ENCODE measurements around the gene CES4A. TPM values are rescaled to one million over a fixed set of nuclear protein-coding genes. Genes with fewer than 3 reads are reported as not detected.

CES4A gene
- total and polyA plus RNA-seq, 2 experiments from 2014 or later, result 11.8 to 12.3 TPM

DNA sequence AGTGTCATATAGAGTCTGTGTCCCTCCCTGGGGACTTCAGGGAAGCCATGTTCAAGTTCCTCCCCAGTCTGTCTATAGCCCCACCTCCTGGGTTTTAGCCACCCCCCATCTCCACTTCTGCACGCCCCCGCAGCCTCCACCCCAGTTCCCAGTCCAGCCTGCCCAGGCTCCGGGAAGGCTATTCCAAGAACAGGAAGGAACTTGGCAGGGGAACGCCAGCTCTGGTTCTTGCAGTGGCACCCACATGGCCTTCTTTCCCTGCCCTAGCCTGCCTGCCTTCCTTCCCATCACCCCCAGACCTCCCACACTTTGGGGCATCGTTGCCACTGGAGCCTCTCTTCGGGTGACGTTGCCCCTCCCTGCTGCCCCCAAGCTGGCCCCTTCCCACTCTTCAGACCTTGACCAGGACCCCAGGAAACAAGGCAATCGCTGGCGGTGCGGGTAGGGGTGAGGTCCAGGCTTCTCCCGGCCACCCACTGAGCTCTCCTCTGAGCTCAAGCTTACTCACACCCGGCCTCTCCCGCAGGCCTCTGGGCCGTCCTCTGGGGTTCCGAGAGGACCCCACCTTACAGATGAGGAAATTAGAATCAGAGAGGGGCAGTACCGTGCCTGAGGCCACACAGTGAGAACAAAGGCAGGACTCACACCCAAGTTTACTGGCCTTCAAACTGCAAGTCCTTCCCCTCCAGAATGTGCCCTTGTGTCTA lies 9.2 kb upstream of the CES4A start:
- H3K36me3 ChIP-seq (replicated peaks; ENCODE audit: insufficient read depth, low read depth), result no peaks in the 10 kb centered on the region
- no peaks in the 10 kb centered on the region for H3K79me2 ChIP-seq
- no peak overlapping the region for H3K4me2 ChIP-seq
- WGBS (ENCODE audit: low lambda C conversion rate, missing lambda C conversion rate), result 76% methylated on average over 15 of the region's 16 CpGs
- no peaks in the 10 kb centered on the region for H4K20me1 ChIP-seq (ENCODE audit: insufficient read depth, poor library complexity, severe bottlenecking)
- no peaks in the 10 kb centered on the region for H3K4me1 ChIP-seq (ENCODE audit: insufficient read depth)
- no peak for DNase-seq (ENCODE audit: low spot score)
- no peak overlapping the region for H2AFZ ChIP-seq
- H3K4me3 ChIP-seq, result no peak overlapping the region
- no peaks in the 10 kb centered on the region for H3K9me3 ChIP-seq (ENCODE audit: low read depth)
- no peak overlapping the region for H3K27ac ChIP-seq
- no peaks in the 10 kb centered on the region for H3K27me3 ChIP-seq
- TF ChIP-seq EZH2phosphoT487 (IDR thresholded peaks at IDR 0.05; ENCODE audit: low read depth, severe bottlenecking, unreplicated experiment), result no peak
- no peak for TF ChIP-seq EZH2 (IDR thresholded peaks at IDR 0.05; ENCODE audit: borderline replicate concordance)
- TF ChIP-seq CTCF (IDR thresholded peaks at IDR 0.05; ENCODE audit: poor library complexity), result no peak
- H3K9me2 ChIP-seq (replicated peaks; ENCODE audit: insufficient read depth), result no peaks in the 10 kb centered on the region

DNA sequence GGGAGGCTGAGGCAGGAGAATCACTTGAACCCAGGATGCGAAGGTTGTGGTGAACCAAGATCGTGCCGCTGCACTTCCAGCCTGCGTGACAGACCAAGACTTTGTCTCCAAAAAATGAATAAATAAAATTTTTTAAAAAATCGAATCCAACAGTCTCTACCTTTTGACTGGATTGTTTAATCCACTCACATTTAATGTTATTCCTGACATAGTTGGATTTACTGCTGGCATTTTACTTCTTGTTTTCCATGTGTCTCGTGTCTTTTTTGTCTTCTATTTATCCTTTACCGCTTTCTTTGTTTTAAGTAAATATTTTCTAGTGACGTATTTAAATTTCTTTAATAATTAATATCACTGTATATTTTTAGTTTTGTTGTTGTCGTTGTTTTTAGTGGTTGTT lies 5.4 kb upstream of the CES4A start:
- Histone ChIP-seq H3K27ac (no peak overlapping the region), H3K27me3 (no peaks in the 10 kb centered on the region), H3K79me2 (no peaks in the 10 kb centered on the region), H3K4me3 (no peak overlapping the region), H3K4me1 (ENCODE audit: insufficient read depth) (no peaks in the 10 kb centered on the region), H3K9me3 (ENCODE audit: low read depth) (no peaks in the 10 kb centered on the region), H2AFZ (no peak overlapping the region), H3K4me2 (no peak overlapping the region), H3K9me2 (replicated peaks; ENCODE audit: insufficient read depth) (no peaks in the 10 kb centered on the region), H3K36me3 (replicated peaks; ENCODE audit: insufficient read depth, low read depth) (no peaks in the 10 kb centered on the region), H4K20me1 (ENCODE audit: insufficient read depth, poor library complexity, severe bottlenecking) (no peaks in the 10 kb centered on the region)
- TF ChIP-seq CTCF (IDR thresholded peaks at IDR 0.05; ENCODE audit: poor library complexity), result no peak
- TF ChIP-seq EZH2 (IDR thresholded peaks at IDR 0.05; ENCODE audit: borderline replicate concordance), result no peak
- no peak for TF ChIP-seq EZH2phosphoT487 (IDR thresholded peaks at IDR 0.05; ENCODE audit: low read depth, severe bottlenecking, unreplicated experiment)
- 95% methylated on average over 9 of the region's 9 CpGs for whole genome bisulfite sequencing (ENCODE audit: low lambda C conversion rate, missing lambda C conversion rate)
- no peak for DNase-seq (ENCODE audit: low spot score)

DNA sequence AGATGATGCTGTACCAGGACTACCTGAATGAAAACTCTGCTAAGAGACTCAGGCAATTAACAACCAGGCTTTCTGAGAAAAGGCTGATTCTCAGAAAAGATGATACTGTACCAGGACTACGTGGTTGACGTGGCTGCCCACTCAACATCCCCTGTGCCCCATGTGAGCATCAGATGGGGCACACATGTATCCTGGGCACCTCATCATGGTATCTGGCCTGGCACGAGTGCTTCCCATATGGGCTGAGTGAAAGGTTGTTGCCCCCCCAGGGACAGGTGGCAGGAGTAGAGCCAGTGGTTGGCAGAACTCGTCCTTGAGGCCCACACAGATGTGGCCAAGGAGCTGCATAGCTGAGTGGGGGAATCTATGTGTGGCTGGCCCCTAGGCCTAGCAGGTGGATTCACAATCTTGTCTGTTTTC lies 3.5 kb upstream of the CES4A start:
- Histone ChIP-seq H3K4me1 (ENCODE audit: insufficient read depth) (no peaks in the 10 kb centered on the region), H3K4me2 (no peak overlapping the region), H3K9me2 (replicated peaks; ENCODE audit: insufficient read depth) (no peaks in the 10 kb centered on the region), H3K79me2 (no peaks in the 10 kb centered on the region), H3K9me3 (ENCODE audit: low read depth) (no peaks in the 10 kb centered on the region), H4K20me1 (ENCODE audit: insufficient read depth, poor library complexity, severe bottlenecking) (no peaks in the 10 kb centered on the region), H2AFZ (no peak overlapping the region), H3K27me3 (no peaks in the 10 kb centered on the region), H3K27ac (no peak overlapping the region), H3K36me3 (replicated peaks; ENCODE audit: insufficient read depth, low read depth) (no peaks in the 10 kb centered on the region), H3K4me3 (no peak overlapping the region)
- WGBS (ENCODE audit: low lambda C conversion rate, missing lambda C conversion rate), result 94% methylated on average over 4 of the region's 4 CpGs
- DNase-seq (ENCODE audit: low spot score), result no peak
- TF ChIP-seq CTCF (IDR thresholded peaks at IDR 0.05; ENCODE audit: poor library complexity) (no peak), EZH2 (IDR thresholded peaks at IDR 0.05; ENCODE audit: borderline replicate concordance) (no peak), EZH2phosphoT487 (IDR thresholded peaks at IDR 0.05; ENCODE audit: low read depth, severe bottlenecking, unreplicated experiment) (no peak)
